Calu3 (cell line): ENCODE results near the gene ZNF793. TPM values are rescaled to one million over a fixed set of nuclear protein-coding genes. Genes with fewer than 3 reads are reported as not detected.

Experiments
- BruUV-seq: library from RNA; stranded (reverse); fragments of 400-500 nt; replicated peaks from 2 replicates; lab custom pipeline; 2021; lab: Mats Ljungman, UMichigan
- CTCF ChIA-PET: fragments of 300-600 bp; sonication (Branson Sonifier 250); formaldehyde crosslinking; loops from one replicate; lab custom pipeline; 2022; ENCODE audit warnings: antibody characterized with exemption; lab: Charles Lee
- DNase-seq: peaks from one replicate; pipeline ENCODE4 v3.0.0; 2022
- H3K27ac Mint-ChIP-seq: one replicate; pipeline ENCODE4 v1.8.0; 2022; ENCODE audit warnings: mixed read lengths; ENCODE audit not compliant: unreplicated experiment
- H3K27me3 Mint-ChIP-seq: one replicate; pipeline ENCODE4 v1.8.0; 2022; ENCODE audit warnings: mixed read lengths; ENCODE audit not compliant: unreplicated experiment
- H3K36me3 Mint-ChIP-seq: one replicate; pipeline ENCODE4 v1.8.0; 2022; ENCODE audit warnings: mild to moderate bottlenecking, moderate library complexity, mixed read lengths; ENCODE audit not compliant: insufficient read depth, unreplicated experiment
- H3K4me1 Mint-ChIP-seq: one replicate; pipeline ENCODE4 v1.8.0; 2022; ENCODE audit warnings: mild to moderate bottlenecking, low read depth, mixed read lengths; ENCODE audit not compliant: unreplicated experiment
- H3K4me3 Mint-ChIP-seq: one replicate; pipeline ENCODE4 v1.8.0; 2022; ENCODE audit warnings: mild to moderate bottlenecking, low read depth, moderate library complexity, mixed read lengths; ENCODE audit not compliant: unreplicated experiment
- H3K9me3 Mint-ChIP-seq: one replicate; pipeline ENCODE4 v1.8.0; 2022; ENCODE audit warnings: low read depth, mixed read lengths; ENCODE audit not compliant: unreplicated experiment
- intact Hi-C: fragments of 100-400 bp; cut with micrococcal nuclease; formaldehyde crosslinking; loops from one replicate; pipeline ENCODE4 v1.10.0; 2022; ENCODE audit not compliant: unreplicated experiment
- total RNA-seq: library from RNA; stranded (reverse); gene quantifications from 2 replicates; pipeline ENCODE4 v1.2.3, GENCODE V29; 2022
- TF ChIP-seq, protein P1 (sequence below): fragments of 200-600 bp; IDR thresholded peaks from one replicate; pipeline ENCODE4 v1.8.0; 2022; ENCODE audit warnings: antibody characterized with exemption; ENCODE audit not compliant: unreplicated experiment

The ZNF793 gene
- total RNA-seq, 1 experiment from 2014 or later, result not detected

DNA sequence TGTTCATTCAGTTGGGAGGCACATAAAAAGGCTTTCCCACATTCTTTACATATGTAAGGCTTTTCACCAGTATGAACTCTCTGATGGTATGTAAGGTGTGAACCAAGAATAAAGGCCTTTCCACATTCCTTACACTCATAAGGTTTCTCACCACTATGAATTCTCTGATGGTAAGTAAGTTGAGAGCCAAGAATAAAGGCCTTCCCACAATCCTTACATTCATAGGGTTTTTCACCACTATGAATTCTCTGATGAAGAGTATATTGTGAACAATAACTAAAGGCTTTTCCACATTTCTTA, 58.6 kb downstream of the ZNF793 start:
- Mint-ChIP-seq H3K9me3 (peaks cover 31% of the 10 kb centered on the region), H3K36me3 (no peaks in the 10 kb centered on the region), H3K27me3 (no peaks in the 10 kb centered on the region), H3K27ac (no peak overlapping the region), H3K4me3 (no peak overlapping the region), H3K4me1 (no peaks in the 10 kb centered on the region)
- TF ChIP-seq, protein P1, sequence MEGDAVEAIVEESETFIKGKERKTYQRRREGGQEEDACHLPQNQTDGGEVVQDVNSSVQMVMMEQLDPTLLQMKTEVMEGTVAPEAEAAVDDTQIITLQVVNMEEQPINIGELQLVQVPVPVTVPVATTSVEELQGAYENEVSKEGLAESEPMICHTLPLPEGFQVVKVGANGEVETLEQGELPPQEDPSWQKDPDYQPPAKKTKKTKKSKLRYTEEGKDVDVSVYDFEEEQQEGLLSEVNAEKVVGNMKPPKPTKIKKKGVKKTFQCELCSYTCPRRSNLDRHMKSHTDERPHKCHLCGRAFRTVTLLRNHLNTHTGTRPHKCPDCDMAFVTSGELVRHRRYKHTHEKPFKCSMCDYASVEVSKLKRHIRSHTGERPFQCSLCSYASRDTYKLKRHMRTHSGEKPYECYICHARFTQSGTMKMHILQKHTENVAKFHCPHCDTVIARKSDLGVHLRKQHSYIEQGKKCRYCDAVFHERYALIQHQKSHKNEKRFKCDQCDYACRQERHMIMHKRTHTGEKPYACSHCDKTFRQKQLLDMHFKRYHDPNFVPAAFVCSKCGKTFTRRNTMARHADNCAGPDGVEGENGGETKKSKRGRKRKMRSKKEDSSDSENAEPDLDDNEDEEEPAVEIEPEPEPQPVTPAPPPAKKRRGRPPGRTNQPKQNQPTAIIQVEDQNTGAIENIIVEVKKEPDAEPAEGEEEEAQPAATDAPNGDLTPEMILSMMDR, result no peak
- BruUV-seq, result no TSS peak
- DNase-seq, result no peak
- intact Hi-C loops, result no loop called here
- CTCF ChIA-PET, result no interaction called here

DNA sequence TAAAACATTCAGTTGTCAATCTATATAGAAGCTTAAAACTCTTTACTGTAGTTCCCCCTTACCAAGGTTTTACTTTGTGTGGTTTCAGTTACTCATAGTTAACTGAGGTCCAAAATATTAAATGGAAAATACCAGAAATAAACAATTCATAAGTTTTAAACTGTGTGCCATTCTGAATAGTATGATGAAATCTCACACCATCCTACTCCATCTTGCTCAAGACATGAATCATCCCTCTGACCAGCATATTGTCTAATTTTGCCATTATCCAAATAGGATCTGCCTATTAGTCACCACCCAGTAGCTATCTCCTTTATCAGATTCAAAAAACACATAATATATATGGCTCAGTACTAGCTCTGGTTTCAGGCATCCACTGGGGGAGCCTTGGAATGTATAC, 65.5 kb downstream of the ZNF793 start:
- Mint-ChIP-seq H3K36me3 (no peaks in the 10 kb centered on the region), H3K4me3 (no peak overlapping the region), H3K27me3 (no peaks in the 10 kb centered on the region), H3K4me1 (no peaks in the 10 kb centered on the region), H3K27ac (no peak overlapping the region), H3K9me3 (peaks cover 24% of the 10 kb centered on the region)
- no TSS peak for BruUV-seq
- DNase-seq, result no peak
- intact Hi-C loops, result no loop called here
- CTCF ChIA-PET, result no interaction called here
- TF ChIP-seq, protein P1, result no peak

DNA sequence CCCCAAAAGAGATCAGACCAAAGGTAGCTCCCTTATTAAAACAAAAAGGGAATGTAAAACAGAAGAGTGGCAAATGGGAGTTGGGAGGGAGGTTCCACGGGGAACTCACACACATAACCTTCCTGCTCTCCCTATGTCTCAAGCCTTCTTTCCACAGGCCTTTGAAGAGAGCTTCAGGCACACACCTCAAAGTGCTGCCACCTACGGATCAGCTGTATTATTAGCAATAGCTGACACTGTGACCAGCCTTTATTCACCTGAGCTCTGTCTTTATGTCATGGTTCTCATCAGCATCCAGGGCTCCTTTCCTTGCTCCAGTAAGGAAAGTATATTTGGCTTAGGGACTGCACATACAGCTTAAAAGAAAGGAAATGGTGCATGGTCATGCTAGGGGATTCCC, 76.6 kb downstream of the ZNF793 start:
- no peak for DNase-seq
- BruUV-seq, result no TSS peak
- intact Hi-C loops, result no loop called here
- Mint-ChIP-seq H3K4me3 (no peak overlapping the region), H3K27ac (no peak overlapping the region), H3K4me1 (no peaks in the 10 kb centered on the region), H3K36me3 (no peaks in the 10 kb centered on the region), H3K9me3 (peaks cover 20% of the 10 kb centered on the region), H3K27me3 (no peaks in the 10 kb centered on the region)
- TF ChIP-seq, protein P1, result no peak
- CTCF ChIA-PET, result no interaction called here

Other genes starting within 250 kb of the ZNF793 start
- 5.6 and 6.3 TPM in 2 replicates for gene ZNF527, start 135.8 kb upstream of the ZNF793 start, total RNA-seq
- 2.8 and 3.8 TPM in 2 replicates for gene ZNF569, start 39.5 kb upstream of the ZNF793 start, total RNA-seq
- 2.9 and 3.3 TPM in 2 replicates for gene ZNF570, start 37.6 kb upstream of the ZNF793 start, total RNA-seq
- 4.3 and 7.3 TPM in 2 replicates for gene ZNF571, start 87.9 kb downstream of the ZNF793 start, total RNA-seq
- 0.42 and 1.7 TPM in 2 replicates for gene ZNF540, start 87.9 kb downstream of the ZNF793 start, total RNA-seq
- 10.4 and 11.5 TPM in 2 replicates for gene ZFP30, start 148.5 kb downstream of the ZNF793 start, total RNA-seq
- 13.5 and 13.7 TPM in 2 replicates for gene ZNF607, start 212.8 kb downstream of the ZNF793 start, total RNA-seq